Activated CD8-positive, alpha-beta T cell treated with anti-CD3 and anti-CD28 coated beads for 36 hours (primary cell): Measurements from ENCODE around the gene C1orf21. TPM values are rescaled to one million over a fixed set of nuclear protein-coding genes. Genes with fewer than 3 reads are reported as not detected.

Source experiments
- ATAC-seq: fragments of 200-7000 bp; cut with Tn5 transposase; one replicate; pipeline ENCODE4 v1.10.0; 2021; ENCODE audit warnings: mild to moderate bottlenecking, moderate library complexity
- CTCF ChIA-PET: fragments of 350-600 bp; sonication (Branson Sonifier 250); formaldehyde crosslinking; loops from one replicate; lab custom pipeline; 2021; ENCODE audit warnings: antibody characterized with exemption; lab: Charles Lee
- POLR2A ChIA-PET: fragments of 350-600 bp; sonication (Branson Sonifier 250); formaldehyde crosslinking; loops from one replicate; lab custom pipeline; 2021; ENCODE audit warnings: antibody characterized with exemption; lab: Charles Lee
- DNase-seq: peaks from one replicate; pipeline ENCODE4 v3.0.0-alpha.2; 2020
- H3K27ac Mint-ChIP-seq: one replicate; pipeline ENCODE4 v1.8.0; 2021; ENCODE audit warnings: mild to moderate bottlenecking, mixed read lengths
- H3K27me3 Mint-ChIP-seq: one replicate; pipeline ENCODE4 v1.8.0; 2021; ENCODE audit warnings: mixed read lengths
- H3K36me3 Mint-ChIP-seq: one replicate; pipeline ENCODE4 v1.8.0; 2021; ENCODE audit warnings: low read depth, mixed read lengths
- H3K4me1 Mint-ChIP-seq: one replicate; pipeline ENCODE4 v1.8.0; 2021; ENCODE audit warnings: low read depth, mixed read lengths
- H3K4me3 Mint-ChIP-seq: one replicate; pipeline ENCODE4 v1.8.0; 2021; ENCODE audit warnings: mild to moderate bottlenecking, moderate library complexity, mixed read lengths
- H3K9me3 Mint-ChIP-seq: one replicate; pipeline ENCODE4 v1.8.0; 2021; ENCODE audit warnings: mixed read lengths
- intact Hi-C: fragments of 100-400 bp; cut with micrococcal nuclease; formaldehyde crosslinking; loops from one replicate; pipeline ENCODE4 v1.10.0; 2022
- total RNA-seq, 2 experiments: library from RNA; stranded (reverse); gene quantifications; one replicate each; pipeline ENCODE4 v1.2.3, GENCODE V29; 2021
- TF ChIP-seq, protein P1 (sequence below): fragments of 200-600 bp; IDR thresholded peaks from one replicate; pipeline ENCODE4 v1.8.0; 2022; ENCODE audit warnings: antibody characterized with exemption, mild to moderate bottlenecking

Gene C1orf21
- total RNA-seq, 2 experiments from 2014 or later, result 3.8 to 4.6 TPM

- Mint-ChIP-seq H3K36me3 (no peaks in the 10 kb centered on the region), H3K4me1 (no peaks in the 10 kb centered on the region), H3K27ac (no peak overlapping the region), H3K4me3 (no peak overlapping the region), H3K9me3 (no peaks in the 10 kb centered on the region), H3K27me3 (no peaks in the 10 kb centered on the region)
- TF ChIP-seq, protein P1, sequence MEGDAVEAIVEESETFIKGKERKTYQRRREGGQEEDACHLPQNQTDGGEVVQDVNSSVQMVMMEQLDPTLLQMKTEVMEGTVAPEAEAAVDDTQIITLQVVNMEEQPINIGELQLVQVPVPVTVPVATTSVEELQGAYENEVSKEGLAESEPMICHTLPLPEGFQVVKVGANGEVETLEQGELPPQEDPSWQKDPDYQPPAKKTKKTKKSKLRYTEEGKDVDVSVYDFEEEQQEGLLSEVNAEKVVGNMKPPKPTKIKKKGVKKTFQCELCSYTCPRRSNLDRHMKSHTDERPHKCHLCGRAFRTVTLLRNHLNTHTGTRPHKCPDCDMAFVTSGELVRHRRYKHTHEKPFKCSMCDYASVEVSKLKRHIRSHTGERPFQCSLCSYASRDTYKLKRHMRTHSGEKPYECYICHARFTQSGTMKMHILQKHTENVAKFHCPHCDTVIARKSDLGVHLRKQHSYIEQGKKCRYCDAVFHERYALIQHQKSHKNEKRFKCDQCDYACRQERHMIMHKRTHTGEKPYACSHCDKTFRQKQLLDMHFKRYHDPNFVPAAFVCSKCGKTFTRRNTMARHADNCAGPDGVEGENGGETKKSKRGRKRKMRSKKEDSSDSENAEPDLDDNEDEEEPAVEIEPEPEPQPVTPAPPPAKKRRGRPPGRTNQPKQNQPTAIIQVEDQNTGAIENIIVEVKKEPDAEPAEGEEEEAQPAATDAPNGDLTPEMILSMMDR, result no peak
- DNase-seq, result no peak
- ChIA-PET POLR2A (no interaction called here), CTCF (no interaction called here)
- intact Hi-C loops, result no loop called here
- ATAC-seq, result no peak
These were observed 127.6 kb downstream of the C1orf21 start for GRCh38 chr1:184514447-184514846.

- DNase-seq, result no peak
- POLR2A ChIA-PET, result no interaction called here
- H3K4me3 Mint-ChIP-seq, result no peak overlapping the region
These were observed 130.3 kb downstream of the C1orf21 start for GRCh38 chr1:184517130-184517529.

DNA sequence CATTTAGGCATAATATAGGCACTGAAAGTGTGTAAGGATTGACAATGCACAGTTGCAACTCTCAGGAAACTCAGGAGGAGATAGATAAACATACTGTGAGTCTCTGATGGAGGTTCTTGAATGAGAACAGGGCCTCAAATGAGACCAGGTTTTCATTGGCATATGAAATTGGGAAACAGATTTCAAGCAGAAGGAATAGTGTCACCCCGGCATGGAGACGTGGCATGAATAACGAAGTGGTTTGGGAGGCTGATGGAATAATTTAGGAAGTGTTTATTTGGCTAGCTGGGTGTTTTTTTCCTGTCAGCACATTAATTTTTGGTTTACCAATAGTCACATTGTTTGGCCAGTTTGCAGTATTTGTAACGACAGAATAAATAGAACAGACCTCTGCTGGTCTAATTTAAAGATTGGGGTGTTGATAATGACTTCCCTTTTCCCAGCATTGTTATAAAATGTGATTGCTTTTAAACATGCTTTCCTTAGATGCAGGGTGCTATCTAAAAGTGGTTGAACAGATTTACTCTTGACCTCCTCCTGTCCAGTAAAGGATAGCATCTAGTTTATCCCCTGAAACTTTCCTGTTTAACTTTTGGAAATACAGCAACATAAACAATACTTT is 132.0 kb downstream of the C1orf21 start:
- ATAC-seq (no peak), DNase-seq (no peak)
- Mint-ChIP-seq H3K9me3 (no peaks in the 10 kb centered on the region), H3K27me3 (no peaks in the 10 kb centered on the region), H3K27ac (no peak overlapping the region), H3K4me1 (no peaks in the 10 kb centered on the region), H3K4me3 (no peak overlapping the region), H3K36me3 (no peaks in the 10 kb centered on the region)
- intact Hi-C loops, result no loop called here
- POLR2A ChIA-PET, result no interaction called here
- TF ChIP-seq, protein P1, result no peak
- CTCF ChIA-PET, result no interaction called here

More at GRCh38 chr1:184517130-184517529, 130.3 kb downstream of the C1orf21 start:
- TF ChIP-seq, protein P1, result no peak
- Mint-ChIP-seq H3K36me3 (no peaks in the 10 kb centered on the region), H3K27me3 (no peaks in the 10 kb centered on the region), H3K4me1 (no peaks in the 10 kb centered on the region), H3K9me3 (no peaks in the 10 kb centered on the region), H3K27ac (no peak overlapping the region)
- CTCF ChIA-PET, result interaction anchor here (0.7 kb wide), 1 partner anchor 8 kb away, joined by 3 read pairs; no protein-coding TSS in a partner anchor
- ATAC-seq, result no peak
- intact Hi-C loops, result no loop called here

DNA sequence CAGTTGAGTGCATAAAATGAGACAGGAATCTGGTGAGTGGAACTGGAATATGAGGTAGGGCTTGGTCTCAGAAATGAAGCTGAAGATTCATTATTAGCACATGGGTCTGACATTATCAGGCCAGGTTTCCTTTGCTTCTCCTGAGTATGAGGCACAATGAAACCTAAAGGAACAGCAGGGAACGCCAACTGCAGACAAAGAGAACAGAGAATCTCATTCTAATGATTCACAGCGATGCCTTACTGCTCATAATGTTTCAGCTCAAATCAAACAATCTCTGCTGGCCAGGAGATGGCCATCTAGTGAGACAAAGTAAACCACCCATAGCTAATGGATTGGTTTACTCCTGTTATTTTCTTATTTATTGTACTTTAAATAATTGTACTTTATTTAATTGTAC is 133.5 kb downstream of the C1orf21 start:
- H3K27ac Mint-ChIP-seq, result no peak overlapping the region
- TF ChIP-seq, protein P1, result no peak
- H3K36me3 Mint-ChIP-seq, result no peaks in the 10 kb centered on the region
- ATAC-seq, result no peak
- DNase-seq, result no peak
- no peak overlapping the region for H3K4me3 Mint-ChIP-seq
- peaks cover 2% of the 10 kb centered on the region for H3K27me3 Mint-ChIP-seq
- CTCF ChIA-PET, result interaction anchor here (0.5 kb wide), 1 partner anchor 11 kb away, joined by 3 read pairs; no protein-coding TSS in a partner anchor
- H3K9me3 Mint-ChIP-seq, result no peaks in the 10 kb centered on the region
- POLR2A ChIA-PET, result no interaction called here
- no peaks in the 10 kb centered on the region for H3K4me1 Mint-ChIP-seq
- intact Hi-C loops, result no loop called here

GRCh38 chr1:184524248-184524647 is 137.4 kb downstream of the C1orf21 start:
- TF ChIP-seq, protein P1, result no peak
- no peaks in the 10 kb centered on the region for H3K4me1 Mint-ChIP-seq

More at GRCh38 chr1:184524248-184524647, 137.4 kb downstream of the C1orf21 start:
- CTCF ChIA-PET, result no interaction called here
- POLR2A ChIA-PET, result no interaction called here
- DNase-seq (no peak), ATAC-seq (no peak)
- Mint-ChIP-seq H3K36me3 (no peaks in the 10 kb centered on the region), H3K27ac (no peak overlapping the region), H3K4me3 (no peak overlapping the region), H3K27me3 (peaks cover 2% of the 10 kb centered on the region), H3K9me3 (no peaks in the 10 kb centered on the region)
- intact Hi-C loops, result no loop called here
